MM.1S (cell line): ENCODE data around the gene RUNX1.

Experiments
- CTCF ChIP-seq: fragments of 300-600 bp; sonication (generic); IDR thresholded peaks from 2 replicates; pipeline ENCODE4 v1.5.1; 2016; ENCODE audit warnings: antibody characterized with exemption, low read length, mixed read lengths
- EZH2 ChIP-seq: fragments of 300-600 bp; sonication (generic); optimal IDR thresholded peaks from 2 replicates; pipeline ENCODE3; 2017; ENCODE audit warnings: low read depth, mild to moderate bottlenecking, antibody characterized with exemption, low read length, mixed read lengths
- EZH2phosphoT487 ChIP-seq: fragments of 300-600 bp; sonication (generic); IDR thresholded peaks from 2 replicates; pipeline ENCODE4 v1.6.1; 2018; ENCODE audit warnings: antibody characterized with exemption, low read length

DNA sequence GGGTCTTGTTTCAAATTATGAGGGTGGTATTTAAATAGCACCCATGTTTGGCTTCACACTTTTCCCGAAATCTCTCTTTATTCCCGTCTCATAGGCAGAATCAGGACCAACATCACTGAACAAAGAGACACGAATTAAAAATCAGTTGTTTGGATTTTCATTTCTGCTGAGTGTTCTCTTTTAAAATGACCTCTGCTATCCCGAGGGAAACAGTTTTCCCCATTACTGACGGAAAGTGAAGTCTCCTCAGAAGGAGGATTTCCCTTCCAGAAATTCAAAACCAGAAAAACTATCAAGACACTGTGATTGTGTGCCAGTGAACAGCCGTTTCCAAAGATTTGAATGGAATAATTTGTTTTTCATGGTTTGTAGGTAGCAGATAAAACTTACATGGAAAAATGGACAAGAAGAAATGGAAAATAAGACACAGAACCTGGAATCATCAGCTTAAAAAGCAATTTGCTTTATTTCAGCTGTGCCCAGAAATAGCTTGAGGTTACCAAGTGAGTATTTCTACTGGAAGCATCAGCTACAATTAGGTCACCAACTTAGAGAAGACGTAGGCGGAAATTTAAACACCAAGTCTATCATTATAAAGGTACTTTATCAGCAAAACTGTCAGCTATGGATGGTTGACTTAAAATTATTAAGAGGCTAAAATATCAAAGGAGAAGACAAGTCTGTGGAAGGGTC is 68.5 kb downstream of the RUNX1 start:
- TF ChIP-seq CTCF (no peak), EZH2 (no peak), EZH2phosphoT487 (no peak)
